ENCODE data around the gene ACAA2.

ACAA2 gene

GRCh38 chr18:49747876-49748275 is 65.5 kb downstream of the ACAA2 start:
- no peak overlapping the region for H3K4me3 ChIP-seq (ENCODE audit: low read length)
- H3K4me2 ChIP-seq (ENCODE audit: low read length), result no peak overlapping the region
- no peaks in the 10 kb centered on the region for H4K20me1 ChIP-seq (ENCODE audit: control insufficient read depth, insufficient read depth, low read depth, low read length)
- no peaks in the 10 kb centered on the region for H3K9me3 ChIP-seq (ENCODE audit: control insufficient read depth, insufficient read depth, low read length)
- TF ChIP-seq CTCF (IDR thresholded peaks at IDR 0.05; ENCODE audit: low read depth, low read length, poor library complexity, severe bottlenecking) (no peak), EZH2phosphoT487 (IDR thresholded peaks at IDR 0.05; ENCODE audit: borderline replicate concordance, low read length) (no peak)
- H3K4me1 ChIP-seq (ENCODE audit: control insufficient read depth, low read length), result no peaks in the 10 kb centered on the region
- H3F3A ChIP-seq (ENCODE audit: control insufficient read depth, insufficient read depth), result no peaks in the 10 kb centered on the region
- H3K27ac ChIP-seq (ENCODE audit: low read depth, low read length), result no peak overlapping the region
- no peaks in the 10 kb centered on the region for H3K36me3 ChIP-seq (ENCODE audit: control insufficient read depth, low read length)
- H3K27me3 ChIP-seq (ENCODE audit: control insufficient read depth, low read length), result peaks cover 7% of the 10 kb centered on the region; the same call in 1 of the 2 replicates
- no peaks in the 10 kb centered on the region for H3K79me2 ChIP-seq (ENCODE audit: control insufficient read depth, low read length)
- H3K9me2 ChIP-seq (replicated peaks; ENCODE audit: control insufficient read depth, low read length), result no peaks in the 10 kb centered on the region

- Histone ChIP-seq H3K4me3 (ENCODE audit: low read length) (no peak overlapping the region), H3K9me2 (replicated peaks; ENCODE audit: control insufficient read depth, low read length) (no peaks in the 10 kb centered on the region), H3K36me3 (ENCODE audit: control insufficient read depth, low read length) (no peaks in the 10 kb centered on the region), H3K4me2 (ENCODE audit: low read length) (no peak overlapping the region), H3K4me1 (ENCODE audit: control insufficient read depth, low read length) (no peaks in the 10 kb centered on the region), H3F3A (ENCODE audit: control insufficient read depth, insufficient read depth) (no peaks in the 10 kb centered on the region), H3K27ac (ENCODE audit: low read depth, low read length) (no peak overlapping the region), H3K27me3 (ENCODE audit: control insufficient read depth, low read length) (0 out of 2 replicates have a peak, but pooled peaks cover 3% of the 10 kb centered on the region), H3K79me2 (ENCODE audit: control insufficient read depth, low read length) (no peaks in the 10 kb centered on the region), H4K20me1 (ENCODE audit: control insufficient read depth, insufficient read depth, low read depth, low read length) (no peaks in the 10 kb centered on the region), H3K9me3 (ENCODE audit: control insufficient read depth, insufficient read depth, low read length) (no peaks in the 10 kb centered on the region)
- no peak for TF ChIP-seq CTCF (IDR thresholded peaks at IDR 0.05; ENCODE audit: low read depth, low read length, poor library complexity, severe bottlenecking)
- no peak for TF ChIP-seq EZH2phosphoT487 (IDR thresholded peaks at IDR 0.05; ENCODE audit: borderline replicate concordance, low read length)
These were observed 68.0 kb downstream of the ACAA2 start for GRCh38 chr18:49745045-49746014.

GRCh38 chr18:49744376-49745008 is 68.8 kb downstream of the ACAA2 start:
- no peaks in the 10 kb centered on the region for H3F3A ChIP-seq (ENCODE audit: control insufficient read depth, insufficient read depth)

More at GRCh38 chr18:49744376-49745008, 68.8 kb downstream of the ACAA2 start:
- no peak overlapping the region for H3K4me3 ChIP-seq (ENCODE audit: low read length)
- H3K79me2 ChIP-seq (ENCODE audit: control insufficient read depth, low read length), result no peaks in the 10 kb centered on the region
- no peaks in the 10 kb centered on the region for H3K9me3 ChIP-seq (ENCODE audit: control insufficient read depth, insufficient read depth, low read length)
- no peak for TF ChIP-seq CTCF (IDR thresholded peaks at IDR 0.05; ENCODE audit: low read depth, low read length, poor library complexity, severe bottlenecking)
- TF ChIP-seq EZH2phosphoT487 (IDR thresholded peaks at IDR 0.05; ENCODE audit: borderline replicate concordance, low read length), result no peak
- H4K20me1 ChIP-seq (ENCODE audit: control insufficient read depth, insufficient read depth, low read depth, low read length), result no peaks in the 10 kb centered on the region
- 0 out of 2 replicates have a peak, but pooled peaks cover 3% of the 10 kb centered on the region for H3K27me3 ChIP-seq (ENCODE audit: control insufficient read depth, low read length)
- no peaks in the 10 kb centered on the region for H3K9me2 ChIP-seq (replicated peaks; ENCODE audit: control insufficient read depth, low read length)
- no peaks in the 10 kb centered on the region for H3K36me3 ChIP-seq (ENCODE audit: control insufficient read depth, low read length)
- H3K27ac ChIP-seq (ENCODE audit: low read depth, low read length), result no peak overlapping the region
- no peaks in the 10 kb centered on the region for H3K4me1 ChIP-seq (ENCODE audit: control insufficient read depth, low read length)
- H3K4me2 ChIP-seq (ENCODE audit: low read length), result no peak overlapping the region
